Body of pancreas (tissue), 4 donors: ENCODE results near the gene FAM131C. TPM values are rescaled to one million over a fixed set of nuclear protein-coding genes. Genes with fewer than 3 reads are reported as not detected.

Experiments
- ATAC-seq: fragments of 150-250 bp; one replicate; pipeline ENCODE4 v1.9.1; 2016
- DNase-seq, 4 donors: peaks; one replicate each; pipeline ENCODE4 v3.0.0-alpha.2; 2019
- H3K27ac ChIP-seq, 4 donors: fragments of 200-600 bp; sonication (generic); 1 replicate in 3 of 4; 2 replicates in 1 of 4; pipeline versions ENCODE4 v1.5.1 to v1.6.1; 2016 to 2019; ENCODE audit warnings: mild to moderate bottlenecking in 1 of 4, mixed read lengths in 1 of 4, moderate library complexity in 1 of 4
- H3K27me3 ChIP-seq, 2 donors: fragments of 200-600 bp; sonication (generic); one replicate each; pipeline ENCODE4 v1.6.0; 2016; ENCODE audit warnings: mild to moderate bottlenecking in 1 of 2
- H3K36me3 ChIP-seq, 2 donors: fragments of 200-600 bp; sonication (generic); replicated peaks in 1 of 2; 2 replicates each; pipeline ENCODE4 v1.5.1; 2016; ENCODE audit warnings: low read depth in 2 of 2; ENCODE audit not compliant: insufficient read depth in 1 of 2
- H3K4me1 ChIP-seq: fragments of 200-600 bp; sonication (generic); one replicate; pipeline ENCODE4 v1.6.0; 2016
- H3K4me3 ChIP-seq, 2 donors: fragments of 200-600 bp; sonication (generic); 1 replicate in 1 of 2; 2 replicates in 1 of 2; pipeline ENCODE4 v1.5.1; 2016 to 2019
- H3K9me3 ChIP-seq, 3 donors: fragments of 200-600 bp; sonication (generic); 1 replicate in 2 of 3; 2 replicates in 1 of 3; pipeline ENCODE4 v1.5.1; 2016
- POLR2A ChIP-seq, 3 donors: fragments of 450-650 bp; IDR thresholded peaks; one replicate each; pipeline ENCODE4 v1.6.1; 2016; ENCODE audit warnings: antibody characterized with exemption in 3 of 3, mild to moderate bottlenecking in 2 of 3
- WGBS, 2 donors: methylation state at CpG; one replicate each; pipeline ENCODE4 v1.1.5; 2017; 5-methylcytosine and 5-hydroxymethylcytosine counted together
- intact Hi-C: fragments of 100-400 bp; cut with DNase I; formaldehyde crosslinking; loops from one replicate; pipeline ENCODE4 v1.15.1; 2023
- total RNA-seq, 2 donors: library from RNA; depleted of rRNA; stranded (reverse); fragments of >200 nt; gene quantifications; one replicate each; pipeline ENCODE4 v1.1.0, GENCODE V29; 2016
- TF ChIP-seq, protein P1 (sequence below), 7 experiments: fragments of 450-650 bp in 4 of 7; fragments of 200-600 bp in 3 of 7; sonication (generic) in 3 of 7; IDR thresholded peaks; one replicate each; pipeline ENCODE4 v1.5.1; 2016 to 2019; ENCODE audit warnings: antibody characterized with exemption in 7 of 7

The FAM131C gene
- total RNA-seq, 2 donors from 2014 or later = 4.2 TPM; not detected in 1

DNA sequence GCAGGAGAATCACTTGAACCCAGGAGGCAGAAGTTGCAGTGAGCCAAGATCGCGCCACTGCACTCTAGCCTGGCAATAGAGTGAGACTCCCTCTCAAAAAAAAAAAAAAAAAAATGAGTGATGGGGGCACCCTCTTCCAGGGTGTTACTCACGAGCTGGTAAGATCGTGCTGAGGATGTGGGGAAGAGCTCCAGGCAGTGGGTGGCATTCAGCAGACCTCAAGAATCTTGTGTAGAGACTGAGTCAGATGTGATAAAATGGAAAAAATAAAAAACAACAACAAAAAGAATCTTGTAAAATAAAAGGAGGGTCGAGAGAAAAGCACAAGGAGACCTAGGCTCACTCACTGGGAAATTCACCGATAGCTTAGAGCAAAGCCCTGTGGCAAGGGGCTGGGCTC lies 43.9 kb upstream of the FAM131C start:
- no peaks in the 10 kb centered on the region for H3K27me3 ChIP-seq
- no peak overlapping the region for H3K27ac ChIP-seq
- intact Hi-C loops = no loop called here
- H3K36me3 ChIP-seq = no peaks in the 10 kb centered on the region
- no peaks in the 10 kb centered on the region for H3K9me3 ChIP-seq
- TF ChIP-seq, protein P1, sequence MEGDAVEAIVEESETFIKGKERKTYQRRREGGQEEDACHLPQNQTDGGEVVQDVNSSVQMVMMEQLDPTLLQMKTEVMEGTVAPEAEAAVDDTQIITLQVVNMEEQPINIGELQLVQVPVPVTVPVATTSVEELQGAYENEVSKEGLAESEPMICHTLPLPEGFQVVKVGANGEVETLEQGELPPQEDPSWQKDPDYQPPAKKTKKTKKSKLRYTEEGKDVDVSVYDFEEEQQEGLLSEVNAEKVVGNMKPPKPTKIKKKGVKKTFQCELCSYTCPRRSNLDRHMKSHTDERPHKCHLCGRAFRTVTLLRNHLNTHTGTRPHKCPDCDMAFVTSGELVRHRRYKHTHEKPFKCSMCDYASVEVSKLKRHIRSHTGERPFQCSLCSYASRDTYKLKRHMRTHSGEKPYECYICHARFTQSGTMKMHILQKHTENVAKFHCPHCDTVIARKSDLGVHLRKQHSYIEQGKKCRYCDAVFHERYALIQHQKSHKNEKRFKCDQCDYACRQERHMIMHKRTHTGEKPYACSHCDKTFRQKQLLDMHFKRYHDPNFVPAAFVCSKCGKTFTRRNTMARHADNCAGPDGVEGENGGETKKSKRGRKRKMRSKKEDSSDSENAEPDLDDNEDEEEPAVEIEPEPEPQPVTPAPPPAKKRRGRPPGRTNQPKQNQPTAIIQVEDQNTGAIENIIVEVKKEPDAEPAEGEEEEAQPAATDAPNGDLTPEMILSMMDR (IDR thresholded peaks at IDR 0.05) = no peak
- TF ChIP-seq POLR2A (IDR thresholded peaks at IDR 0.05) = no peak
- H3K4me3 ChIP-seq = no peak overlapping the region
- DNase-seq = no peak
- peaks cover 32% of the 10 kb centered on the region for H3K4me1 ChIP-seq
- 86 to 92% methylated on average over 6 of the region's 6 CpGs for WGBS, 2 donors
- ATAC-seq = no peak

DNA sequence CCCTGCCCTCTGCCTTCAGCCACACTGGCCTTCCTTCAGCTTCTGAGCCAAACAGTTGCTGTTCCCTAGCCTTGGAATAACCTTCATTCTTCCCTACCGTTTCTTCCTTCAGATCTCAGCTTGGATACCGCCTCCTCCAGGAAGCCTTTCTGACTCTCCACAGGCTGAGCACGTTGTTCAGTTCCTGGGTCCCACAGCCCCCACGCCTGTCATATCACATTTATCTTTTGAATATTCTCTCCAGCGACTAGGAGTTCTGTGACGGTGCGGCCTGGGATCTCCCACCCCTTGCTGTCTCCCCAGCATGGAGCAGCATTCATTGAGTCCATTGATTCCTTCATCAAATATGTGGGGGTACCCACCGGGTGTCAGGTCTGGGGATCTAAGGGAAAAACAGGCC lies 43.2 kb upstream of the FAM131C start:
- no peak for DNase-seq
- no peak for TF ChIP-seq POLR2A (IDR thresholded peaks at IDR 0.05)
- TF ChIP-seq, protein P1 (IDR thresholded peaks at IDR 0.05) = no peak
- peaks cover 25% of the 10 kb centered on the region for H3K4me1 ChIP-seq
- no peaks in the 10 kb centered on the region for H3K9me3 ChIP-seq
- no peaks in the 10 kb centered on the region for H3K36me3 ChIP-seq
- 84 to 85% methylated on average over 8 of the region's 8 CpGs for WGBS, 2 donors
- H3K27ac ChIP-seq = no peak overlapping the region
- H3K4me3 ChIP-seq = no peak overlapping the region
- intact Hi-C loops = no loop called here
- no peak for ATAC-seq
- H3K27me3 ChIP-seq = no peaks in the 10 kb centered on the region

- Histone ChIP-seq H3K27ac (no peak overlapping the region), H3K4me3 (no peak overlapping the region), H3K4me1 (peaks cover 19% of the 10 kb centered on the region), H3K27me3 (no peaks in the 10 kb centered on the region), H3K36me3 (no peaks in the 10 kb centered on the region), H3K9me3 (no peaks in the 10 kb centered on the region)
- TF ChIP-seq, protein P1 (IDR thresholded peaks at IDR 0.05) = no peak
- no peak for TF ChIP-seq POLR2A (IDR thresholded peaks at IDR 0.05)
- no peak for ATAC-seq
- intact Hi-C loops = no loop called here
- WGBS, 2 donors = 81 to 86% methylated on average over 9 to 15 of the region's 16 CpGs
- peak in 1 of 4 donors; percentile 4 for DNase-seq
Observed at GRCh38 chr1:16116002-16116401, 42.6 kb upstream of the FAM131C start.

GRCh38 chr1:16115468-16115983 lies 42.1 kb upstream of the FAM131C start:
- DNase-seq = peak in 1 of 4 donors; percentile 5
- WGBS, 2 donors = 63 to 72% methylated on average over 6 of the region's 6 CpGs
- ATAC-seq = no peak

More at GRCh38 chr1:16115468-16115983, 42.1 kb upstream of the FAM131C start:
- no peak overlapping the region for H3K4me3 ChIP-seq
- peaks cover 14% of the 10 kb centered on the region for H3K4me1 ChIP-seq
- H3K27ac ChIP-seq = no peak overlapping the region
- no peaks in the 10 kb centered on the region for H3K9me3 ChIP-seq
- no peaks in the 10 kb centered on the region for H3K27me3 ChIP-seq
- H3K36me3 ChIP-seq = no peaks in the 10 kb centered on the region
- intact Hi-C loops = no loop called here
- TF ChIP-seq, protein P1 (IDR thresholded peaks at IDR 0.05) = no peak
- TF ChIP-seq POLR2A (IDR thresholded peaks at IDR 0.05) = no peak
